DND-41 (cell line): ENCODE measurements around the gene MAB21L3.

ENCODE experiments used
- ATAC-seq: fragments of 200-7000 bp; cut with Tn5 transposase; 3 replicates; pipeline ENCODE4 v1.9.1; 2021; ENCODE audit warnings: low read depth; ENCODE audit not compliant: insufficient read depth
- DNase-seq: peaks from one replicate; pipeline ENCODE4 v3.0.0-alpha.2; 2020
- H2AFZ ChIP-seq: 2 replicates; pipeline ENCODE4 v1.6.0; 2012; ENCODE audit warnings: low read depth, low read length
- H3K27ac ChIP-seq: 2 replicates; pipeline ENCODE4 v1.5.1; 2012; ENCODE audit warnings: low read length, inconsistent platforms
- H3K27me3 ChIP-seq: fragments of 200-600 bp; sonication (generic); 2 replicates; pipeline ENCODE4 v1.6.0; 2012; ENCODE audit warnings: low read length, mild to moderate bottlenecking, inconsistent platforms; ENCODE audit not compliant: insufficient read depth, poor library complexity
- H3K36me3 ChIP-seq: 2 replicates; pipeline ENCODE4 v1.5.1; 2012; ENCODE audit warnings: low read length, inconsistent platforms; ENCODE audit not compliant: insufficient read depth
- H3K4me1 ChIP-seq: 2 replicates; pipeline ENCODE4 v1.5.1; 2012; ENCODE audit warnings: mild to moderate bottlenecking, low read length; ENCODE audit not compliant: insufficient read depth
- H3K4me2 ChIP-seq: 2 replicates; pipeline ENCODE4 v1.6.0; 2012; ENCODE audit warnings: mild to moderate bottlenecking, moderate library complexity, low read length, inconsistent platforms; ENCODE audit not compliant: insufficient read depth
- H3K4me3 ChIP-seq, 2 experiments: fragments of 200-600 bp in 1 of 2; shearing (Covaris generic) in 1 of 2; 2 replicates each; pipeline ENCODE4 v1.5.1; 2012 to 2016; ENCODE audit warnings: inconsistent platforms in 2 of 2, low read length in 2 of 2, mild to moderate bottlenecking in 2 of 2, low read depth in 1 of 2, moderate library complexity in 1 of 2
- H3K79me2 ChIP-seq: 2 replicates; pipeline ENCODE4 v1.6.0; 2012; ENCODE audit warnings: low read length, inconsistent platforms; ENCODE audit not compliant: insufficient read depth
- H3K9ac ChIP-seq: 2 replicates; pipeline ENCODE4 v1.6.0; 2012; ENCODE audit warnings: low read depth, mild to moderate bottlenecking, inconsistent platforms, low read length, moderate library complexity
- H3K9me3 ChIP-seq: 2 replicates; pipeline ENCODE4 v1.5.1; 2012; ENCODE audit warnings: low read length, moderate library complexity, mild to moderate bottlenecking, inconsistent platforms; ENCODE audit not compliant: insufficient read depth, severe bottlenecking
- H4K20me1 ChIP-seq: 2 replicates; pipeline ENCODE4 v1.6.0; 2012; ENCODE audit warnings: low read length; ENCODE audit not compliant: insufficient read depth
- EZH2 ChIP-seq: IDR thresholded peaks from 3 replicates; pipeline ENCODE4 v1.6.1; 2012; ENCODE audit warnings: borderline replicate concordance, low read depth, mild to moderate bottlenecking, moderate library complexity, low read length, inconsistent platforms; ENCODE audit not compliant: severe bottlenecking
- TF ChIP-seq, protein P1 (sequence below): IDR thresholded peaks from 2 replicates; pipeline ENCODE4 v1.5.1; 2012; ENCODE audit warnings: borderline replicate concordance, low read length, moderate library complexity, mild to moderate bottlenecking; ENCODE audit not compliant: poor library complexity, severe bottlenecking; ENCODE audit errors: extremely low read depth

MAB21L3 gene

DNA sequence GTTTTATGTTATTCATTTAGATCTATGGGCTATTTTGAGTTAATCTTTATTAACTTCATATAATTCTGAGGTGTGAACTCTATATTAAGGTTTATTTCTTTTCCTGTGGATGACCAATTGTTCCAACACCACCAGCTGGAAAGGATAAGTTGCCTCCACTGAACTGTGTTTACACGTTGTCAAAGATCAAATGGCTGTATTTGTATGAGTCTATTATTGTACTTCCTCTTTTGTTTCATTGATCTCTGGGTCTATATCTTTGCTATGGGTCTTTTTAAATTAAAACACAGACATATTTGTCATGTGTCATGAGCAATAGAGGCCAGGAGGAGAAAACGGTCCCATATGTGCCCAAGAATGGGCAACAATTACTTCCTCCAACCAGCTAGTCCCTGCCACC is 5.2 kb upstream of the MAB21L3 start:
- no peaks in the 10 kb centered on the region for H3K4me1 ChIP-seq
- H3K4me3 ChIP-seq, result no peak overlapping the region
- TF ChIP-seq, protein P1, sequence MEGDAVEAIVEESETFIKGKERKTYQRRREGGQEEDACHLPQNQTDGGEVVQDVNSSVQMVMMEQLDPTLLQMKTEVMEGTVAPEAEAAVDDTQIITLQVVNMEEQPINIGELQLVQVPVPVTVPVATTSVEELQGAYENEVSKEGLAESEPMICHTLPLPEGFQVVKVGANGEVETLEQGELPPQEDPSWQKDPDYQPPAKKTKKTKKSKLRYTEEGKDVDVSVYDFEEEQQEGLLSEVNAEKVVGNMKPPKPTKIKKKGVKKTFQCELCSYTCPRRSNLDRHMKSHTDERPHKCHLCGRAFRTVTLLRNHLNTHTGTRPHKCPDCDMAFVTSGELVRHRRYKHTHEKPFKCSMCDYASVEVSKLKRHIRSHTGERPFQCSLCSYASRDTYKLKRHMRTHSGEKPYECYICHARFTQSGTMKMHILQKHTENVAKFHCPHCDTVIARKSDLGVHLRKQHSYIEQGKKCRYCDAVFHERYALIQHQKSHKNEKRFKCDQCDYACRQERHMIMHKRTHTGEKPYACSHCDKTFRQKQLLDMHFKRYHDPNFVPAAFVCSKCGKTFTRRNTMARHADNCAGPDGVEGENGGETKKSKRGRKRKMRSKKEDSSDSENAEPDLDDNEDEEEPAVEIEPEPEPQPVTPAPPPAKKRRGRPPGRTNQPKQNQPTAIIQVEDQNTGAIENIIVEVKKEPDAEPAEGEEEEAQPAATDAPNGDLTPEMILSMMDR, result no peak
- TF ChIP-seq EZH2, result no peak
- H3K79me2 ChIP-seq, result no peaks in the 10 kb centered on the region
- H3K36me3 ChIP-seq, result no peaks in the 10 kb centered on the region
- H3K9me3 ChIP-seq, result no peaks in the 10 kb centered on the region
- H3K27me3 ChIP-seq, result peaks cover 4% of the 10 kb centered on the region
- H4K20me1 ChIP-seq, result no peaks in the 10 kb centered on the region
- ATAC-seq (no peak), DNase-seq (no peak)
- H3K4me2 ChIP-seq, result no peak overlapping the region
- no peak overlapping the region for H3K9ac ChIP-seq
- no peak overlapping the region for H2AFZ ChIP-seq
- H3K27ac ChIP-seq, result no peak overlapping the region

DNA sequence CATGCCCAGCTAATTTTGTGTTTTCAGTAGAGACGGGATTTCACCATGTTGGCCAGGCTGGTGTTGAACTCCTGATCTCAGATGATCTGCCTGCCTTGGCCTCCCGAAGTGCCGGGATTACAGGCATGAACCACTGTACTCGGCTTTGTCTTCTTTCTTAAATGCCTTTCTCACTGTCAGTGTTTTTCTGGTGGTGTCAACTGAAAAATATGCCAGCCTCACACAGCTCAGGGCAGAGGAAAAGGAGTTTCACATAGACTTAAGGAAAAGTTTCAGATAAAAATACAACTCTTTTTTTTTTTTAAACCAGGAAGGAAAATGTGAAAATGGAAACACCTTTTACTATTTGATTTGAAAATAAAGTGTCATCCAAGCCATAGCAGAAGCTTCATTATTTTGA is 4.6 kb upstream of the MAB21L3 start:
- H3K36me3 ChIP-seq, result no peaks in the 10 kb centered on the region
- DNase-seq, result no peak
- no peaks in the 10 kb centered on the region for H3K9me3 ChIP-seq
- no peak overlapping the region for H3K27ac ChIP-seq
- peaks cover 4% of the 10 kb centered on the region for H3K27me3 ChIP-seq
- no peaks in the 10 kb centered on the region for H3K79me2 ChIP-seq
- H3K9ac ChIP-seq, result no peak overlapping the region
- H3K4me3 ChIP-seq, result no peak overlapping the region
- TF ChIP-seq, protein P1, result no peak
- TF ChIP-seq EZH2, result no peak
- no peak for ATAC-seq
- no peak overlapping the region for H2AFZ ChIP-seq
- H4K20me1 ChIP-seq, result no peaks in the 10 kb centered on the region
- no peak overlapping the region for H3K4me2 ChIP-seq
- no peaks in the 10 kb centered on the region for H3K4me1 ChIP-seq

DNA sequence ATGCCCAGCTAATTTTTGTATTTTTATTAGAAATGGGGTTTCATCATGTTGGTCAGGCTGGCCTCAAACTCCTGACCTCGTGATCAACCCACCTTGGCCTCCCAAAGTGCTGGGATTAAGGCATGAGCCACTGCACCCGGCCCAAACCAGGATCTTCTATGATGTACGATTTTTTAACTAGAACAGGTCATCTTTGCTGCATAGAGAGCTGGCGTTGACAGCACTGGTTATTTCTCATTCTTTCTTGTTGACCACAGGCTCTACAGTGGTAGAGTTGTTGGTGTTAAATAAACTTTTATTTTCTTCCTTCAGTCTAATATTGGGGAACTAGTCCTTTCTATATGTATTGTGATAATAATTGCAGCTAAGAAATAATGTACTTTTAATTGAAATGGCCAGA is 3.8 kb upstream of the MAB21L3 start:
- no peak for TF ChIP-seq EZH2
- TF ChIP-seq, protein P1, result no peak
- Histone ChIP-seq H3K27ac (no peak overlapping the region), H3K9ac (no peak overlapping the region), H2AFZ (no peak overlapping the region), H3K4me1 (no peaks in the 10 kb centered on the region), H3K79me2 (no peaks in the 10 kb centered on the region), H4K20me1 (no peaks in the 10 kb centered on the region), H3K4me3 (no peak overlapping the region), H3K4me2 (no peak overlapping the region), H3K9me3 (no peaks in the 10 kb centered on the region), H3K27me3 (peaks cover 4% of the 10 kb centered on the region), H3K36me3 (no peaks in the 10 kb centered on the region)
- no peak for DNase-seq
- ATAC-seq, result no peak

DNA sequence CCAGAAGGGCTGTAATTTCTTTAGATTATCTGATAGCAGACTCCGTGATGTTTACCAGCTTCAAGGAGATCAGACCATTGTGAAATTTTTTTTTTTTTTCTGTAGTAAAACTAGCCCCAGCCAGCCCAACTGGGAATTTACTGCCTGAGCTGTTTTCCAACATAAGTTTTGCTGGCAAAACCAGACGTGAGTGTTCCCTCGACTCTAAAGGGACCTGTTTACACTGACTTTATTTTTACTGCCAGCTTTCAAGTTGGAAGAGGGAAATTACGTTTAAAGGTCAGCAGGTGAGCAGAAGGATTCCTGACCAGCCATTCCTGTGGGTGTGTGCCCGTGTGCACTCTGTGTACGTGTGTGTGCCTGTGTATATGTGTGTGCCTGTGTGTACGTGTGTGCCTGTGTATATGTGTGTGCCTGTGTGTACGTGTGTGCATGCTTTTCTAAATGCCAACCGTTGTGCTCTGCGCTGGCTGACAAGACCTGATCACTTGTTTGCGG is 374 bp downstream of the MAB21L3 start:
- DNase-seq, result no peak
- Histone ChIP-seq H3K27ac (no peak overlapping the region), H3K9ac (no peak overlapping the region)

More for the DNA sequence above, 374 bp downstream of the MAB21L3 start:
- no peak for ATAC-seq
- TF ChIP-seq, protein P1, result no peak
- TF ChIP-seq EZH2, result no peak
- Histone ChIP-seq H2AFZ (no peak overlapping the region), H3K4me1 (no peaks in the 10 kb centered on the region), H3K9me3 (no peaks in the 10 kb centered on the region), H3K27me3 (peaks cover 13% of the 10 kb centered on the region), H3K36me3 (no peaks in the 10 kb centered on the region), H4K20me1 (no peaks in the 10 kb centered on the region), H3K4me3 (no peak overlapping the region), H3K4me2 (no peak overlapping the region), H3K79me2 (no peaks in the 10 kb centered on the region)
